ENCODE results near the gene FMN2.

The FMN2 gene

GRCh38 chr1:240056350-240056749 is 35.3 kb upstream of the FMN2 start:
- H3K18ac ChIP-seq (ENCODE audit: low read length) = no peak overlapping the region
- peaks cover 4% of the 10 kb centered on the region for H3K4me1 ChIP-seq (ENCODE audit: control insufficient read depth, low read depth, low read length)
- H3K79me1 ChIP-seq (ENCODE audit: low read length) = no peaks in the 10 kb centered on the region
- H2AK5ac ChIP-seq (ENCODE audit: low read length) = no peak overlapping the region
- no peak overlapping the region for H3K9ac ChIP-seq (ENCODE audit: low read length)
- no peak overlapping the region for H3K56ac ChIP-seq (ENCODE audit: low read length)
- H2BK5ac ChIP-seq (ENCODE audit: low read length) = no peak overlapping the region
- H3K79me2 ChIP-seq (ENCODE audit: control insufficient read depth, insufficient read depth, low read length) = no peaks in the 10 kb centered on the region
- H3K4me3 ChIP-seq (ENCODE audit: low read length) = no peak overlapping the region
- no peak overlapping the region for H4K5ac ChIP-seq (ENCODE audit: low read length)
- no peak overlapping the region for H3K4me2 ChIP-seq (ENCODE audit: low read length)
- no peak overlapping the region for H2BK15ac ChIP-seq (replicated peaks; ENCODE audit: low read depth)
- DNase-seq = no peak
- no peak overlapping the region for H2BK120ac ChIP-seq (ENCODE audit: low read depth, low read length)
- no peak overlapping the region for H3K27ac ChIP-seq (ENCODE audit: low read depth, low read length)
- no peaks in the 10 kb centered on the region for H3K36me3 ChIP-seq (ENCODE audit: control insufficient read depth, insufficient read depth, low read length)
- WGBS (ENCODE audit: extremely low coverage, insufficient coverage, low lambda C conversion rate) = no CpG with 5 or more reads among the region's 3 CpGs
- no peak overlapping the region for H3K23ac ChIP-seq (ENCODE audit: low read length)
- no peak overlapping the region for H3K4ac ChIP-seq (ENCODE audit: low read depth, low read length)
- no peaks in the 10 kb centered on the region for H3K27me3 ChIP-seq (ENCODE audit: insufficient read depth, low read length, poor library complexity)
- H4K8ac ChIP-seq (ENCODE audit: low read depth, low read length) = no peak overlapping the region

- peaks cover 4% of the 10 kb centered on the region for H3K4me1 ChIP-seq (ENCODE audit: control insufficient read depth, low read depth, low read length)
- no CpG with 5 or more reads among the region's 9 CpGs for WGBS (ENCODE audit: extremely low coverage, insufficient coverage, low lambda C conversion rate)
Measured at GRCh38 chr1:240058049-240058448, 33.6 kb upstream of the FMN2 start.

GRCh38 chr1:240068961-240069360 is 22.7 kb upstream of the FMN2 start:
- no peak overlapping the region for H3K27ac ChIP-seq (ENCODE audit: low read depth, low read length)
- H3K4me1 ChIP-seq (ENCODE audit: control insufficient read depth, low read depth, low read length) = peaks cover 4% of the 10 kb centered on the region
- H2BK5ac ChIP-seq (ENCODE audit: low read length) = no peak overlapping the region
- no peak overlapping the region for H4K8ac ChIP-seq (ENCODE audit: low read depth, low read length)
- no peaks in the 10 kb centered on the region for H3K27me3 ChIP-seq (ENCODE audit: insufficient read depth, low read length, poor library complexity)
- H3K18ac ChIP-seq (ENCODE audit: low read length) = no peak overlapping the region
- no peak overlapping the region for H3K9ac ChIP-seq (ENCODE audit: low read length)
- H3K79me1 ChIP-seq (ENCODE audit: low read length) = no peaks in the 10 kb centered on the region
- no peak for DNase-seq
- no peaks in the 10 kb centered on the region for H3K79me2 ChIP-seq (ENCODE audit: control insufficient read depth, insufficient read depth, low read length)
- no peak overlapping the region for H2BK15ac ChIP-seq (replicated peaks; ENCODE audit: low read depth)
- H3K4me2 ChIP-seq (ENCODE audit: low read length) = no peak overlapping the region
- H3K36me3 ChIP-seq (ENCODE audit: control insufficient read depth, insufficient read depth, low read length) = no peaks in the 10 kb centered on the region
- H2BK120ac ChIP-seq (ENCODE audit: low read depth, low read length) = no peak overlapping the region
- WGBS (ENCODE audit: extremely low coverage, insufficient coverage, low lambda C conversion rate) = no CpG with 5 or more reads among the region's 7 CpGs
- H3K56ac ChIP-seq (ENCODE audit: low read length) = no peak overlapping the region
- H3K4ac ChIP-seq (ENCODE audit: low read depth, low read length) = no peak overlapping the region
- H4K5ac ChIP-seq (ENCODE audit: low read length) = no peak overlapping the region
- H3K23ac ChIP-seq (ENCODE audit: low read length) = no peak overlapping the region
- H2AK5ac ChIP-seq (ENCODE audit: low read length) = no peak overlapping the region
- no peak overlapping the region for H3K4me3 ChIP-seq (ENCODE audit: low read length)

More at GRCh38 chr1:240058049-240058448, 33.6 kb upstream of the FMN2 start:
- H3K79me1 ChIP-seq (ENCODE audit: low read length) = no peaks in the 10 kb centered on the region
- no peak overlapping the region for H3K4me3 ChIP-seq (ENCODE audit: low read length)
- H3K27me3 ChIP-seq (ENCODE audit: insufficient read depth, low read length, poor library complexity) = no peaks in the 10 kb centered on the region
- H2BK120ac ChIP-seq (ENCODE audit: low read depth, low read length) = no peak overlapping the region
- no peak overlapping the region for H3K18ac ChIP-seq (ENCODE audit: low read length)
- no peak overlapping the region for H4K5ac ChIP-seq (ENCODE audit: low read length)
- H3K36me3 ChIP-seq (ENCODE audit: control insufficient read depth, insufficient read depth, low read length) = no peaks in the 10 kb centered on the region
- no peak overlapping the region for H3K56ac ChIP-seq (ENCODE audit: low read length)
- H3K4ac ChIP-seq (ENCODE audit: low read depth, low read length) = no peak overlapping the region
- no peak overlapping the region for H3K27ac ChIP-seq (ENCODE audit: low read depth, low read length)
- no peaks in the 10 kb centered on the region for H3K79me2 ChIP-seq (ENCODE audit: control insufficient read depth, insufficient read depth, low read length)
- no peak overlapping the region for H4K8ac ChIP-seq (ENCODE audit: low read depth, low read length)
- H2BK15ac ChIP-seq (replicated peaks; ENCODE audit: low read depth) = no peak overlapping the region
- DNase-seq = no peak
- no peak overlapping the region for H3K9ac ChIP-seq (ENCODE audit: low read length)
- no peak overlapping the region for H3K4me2 ChIP-seq (ENCODE audit: low read length)
- H2AK5ac ChIP-seq (ENCODE audit: low read length) = no peak overlapping the region
- no peak overlapping the region for H3K23ac ChIP-seq (ENCODE audit: low read length)
- no peak overlapping the region for H2BK5ac ChIP-seq (ENCODE audit: low read length)

DNA sequence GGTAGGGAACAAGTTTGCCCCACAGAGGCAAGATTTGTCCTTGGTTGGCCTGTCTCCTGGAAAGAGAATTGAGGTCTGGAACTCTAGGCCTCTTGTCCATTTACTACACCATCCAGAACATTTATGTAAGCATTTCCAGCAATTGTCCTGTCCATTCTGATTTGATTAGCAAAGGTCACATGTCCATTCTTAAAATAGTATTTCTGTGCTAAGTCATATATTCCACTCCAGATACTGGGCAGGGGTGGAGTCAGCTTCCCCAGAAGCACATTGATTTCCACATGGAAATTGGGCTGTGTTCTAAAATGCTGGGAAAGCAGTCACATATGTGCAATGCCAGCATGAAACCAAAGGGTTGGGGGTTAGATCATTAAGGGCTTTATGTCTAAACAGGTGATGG is 21.5 kb upstream of the FMN2 start:
- H3K56ac ChIP-seq (ENCODE audit: low read length) = no peak overlapping the region
- no peak overlapping the region for H2BK5ac ChIP-seq (ENCODE audit: low read length)
- no peak for DNase-seq

GRCh38 chr1:240073097-240073496 is 18.6 kb upstream of the FMN2 start:
- no peak overlapping the region for H2BK15ac ChIP-seq (replicated peaks; ENCODE audit: low read depth)
- WGBS (ENCODE audit: extremely low coverage, insufficient coverage, low lambda C conversion rate) = no CpG with 5 or more reads among the region's 3 CpGs
- no peak overlapping the region for H3K4me2 ChIP-seq (ENCODE audit: low read length)
- no peak overlapping the region for H3K4me3 ChIP-seq (ENCODE audit: low read length)
- H2AK5ac ChIP-seq (ENCODE audit: low read length) = no peak overlapping the region
- no peak overlapping the region for H3K27ac ChIP-seq (ENCODE audit: low read depth, low read length)
- H3K18ac ChIP-seq (ENCODE audit: low read length) = no peak overlapping the region
- H3K4ac ChIP-seq (ENCODE audit: low read depth, low read length) = no peak overlapping the region
- H3K56ac ChIP-seq (ENCODE audit: low read length) = peak overlapping the region; percentile 2
- no peak overlapping the region for H4K5ac ChIP-seq (ENCODE audit: low read length)
- H2BK5ac ChIP-seq (ENCODE audit: low read length) = no peak overlapping the region
- no peaks in the 10 kb centered on the region for H3K36me3 ChIP-seq (ENCODE audit: control insufficient read depth, insufficient read depth, low read length)
- no peaks in the 10 kb centered on the region for H3K27me3 ChIP-seq (ENCODE audit: insufficient read depth, low read length, poor library complexity)
- H3K79me2 ChIP-seq (ENCODE audit: control insufficient read depth, insufficient read depth, low read length) = no peaks in the 10 kb centered on the region
- DNase-seq = peak; percentile 50
- H4K8ac ChIP-seq (ENCODE audit: low read depth, low read length) = no peak overlapping the region
- no peaks in the 10 kb centered on the region for H3K79me1 ChIP-seq (ENCODE audit: low read length)
- H3K4me1 ChIP-seq (ENCODE audit: control insufficient read depth, low read depth, low read length) = no peaks in the 10 kb centered on the region
- no peak overlapping the region for H3K23ac ChIP-seq (ENCODE audit: low read length)
- H2BK120ac ChIP-seq (ENCODE audit: low read depth, low read length) = no peak overlapping the region
- no peak overlapping the region for H3K9ac ChIP-seq (ENCODE audit: low read length)

More for the DNA sequence above, 21.5 kb upstream of the FMN2 start:
- Histone ChIP-seq H3K23ac (ENCODE audit: low read length) (no peak overlapping the region), H2AK5ac (ENCODE audit: low read length) (no peak overlapping the region), H2BK15ac (replicated peaks; ENCODE audit: low read depth) (no peak overlapping the region), H4K5ac (ENCODE audit: low read length) (no peak overlapping the region), H4K8ac (ENCODE audit: low read depth, low read length) (no peak overlapping the region), H3K79me1 (ENCODE audit: low read length) (no peaks in the 10 kb centered on the region), H3K27me3 (ENCODE audit: insufficient read depth, low read length, poor library complexity) (no peaks in the 10 kb centered on the region), H3K18ac (ENCODE audit: low read length) (no peak overlapping the region), H3K4me3 (ENCODE audit: low read length) (no peak overlapping the region), H3K27ac (ENCODE audit: low read depth, low read length) (no peak overlapping the region), H3K4me2 (ENCODE audit: low read length) (no peak overlapping the region), H3K79me2 (ENCODE audit: control insufficient read depth, insufficient read depth, low read length) (no peaks in the 10 kb centered on the region), H3K9ac (ENCODE audit: low read length) (no peak overlapping the region), H3K4me1 (ENCODE audit: control insufficient read depth, low read depth, low read length) (peaks cover 4% of the 10 kb centered on the region), H3K4ac (ENCODE audit: low read depth, low read length) (no peak overlapping the region), H3K36me3 (ENCODE audit: control insufficient read depth, insufficient read depth, low read length) (no peaks in the 10 kb centered on the region), H2BK120ac (ENCODE audit: low read depth, low read length) (no peak overlapping the region)

GRCh38 chr1:240074422-240074821 is 17.3 kb upstream of the FMN2 start:
- Histone ChIP-seq H3K23ac (ENCODE audit: low read length) (no peak overlapping the region), H3K4me3 (ENCODE audit: low read length) (no peak overlapping the region), H3K4ac (ENCODE audit: low read depth, low read length) (no peak overlapping the region), H2BK5ac (ENCODE audit: low read length) (no peak overlapping the region), H3K79me1 (ENCODE audit: low read length) (no peaks in the 10 kb centered on the region), H3K4me2 (ENCODE audit: low read length) (no peak overlapping the region), H4K8ac (ENCODE audit: low read depth, low read length) (no peak overlapping the region), H3K9ac (ENCODE audit: low read length) (no peak overlapping the region), H2BK15ac (replicated peaks; ENCODE audit: low read depth) (no peak overlapping the region), H2AK5ac (ENCODE audit: low read length) (no peak overlapping the region), H4K5ac (ENCODE audit: low read length) (no peak overlapping the region), H2BK120ac (ENCODE audit: low read depth, low read length) (no peak overlapping the region), H3K27me3 (ENCODE audit: insufficient read depth, low read length, poor library complexity) (no peaks in the 10 kb centered on the region), H3K4me1 (ENCODE audit: control insufficient read depth, low read depth, low read length) (no peaks in the 10 kb centered on the region), H3K79me2 (ENCODE audit: control insufficient read depth, insufficient read depth, low read length) (no peaks in the 10 kb centered on the region), H3K27ac (ENCODE audit: low read depth, low read length) (no peak overlapping the region), H3K36me3 (ENCODE audit: control insufficient read depth, insufficient read depth, low read length) (no peaks in the 10 kb centered on the region), H3K18ac (ENCODE audit: low read length) (no peak overlapping the region), H3K56ac (ENCODE audit: low read length) (no peak overlapping the region)
- WGBS (ENCODE audit: extremely low coverage, insufficient coverage, low lambda C conversion rate) = no CpG with 5 or more reads among the region's 5 CpGs
- no peak for DNase-seq

Measured in mesendoderm (in vitro differentiated cells).